PFSK-1 (cell line): ENCODE measurements around the gene SCAMP5.

ENCODE experiments used
- FOXP2 ChIP-seq: optimal IDR thresholded peaks from 2 replicates; pipeline ENCODE3; 2011; ENCODE audit warnings: borderline replicate concordance, control low read depth, inconsistent platforms; ENCODE audit not compliant: insufficient read depth; ENCODE audit errors: extremely low read length, extremely low read depth
- POLR2AphosphoS5 ChIP-seq: IDR thresholded peaks from 2 replicates; pipeline ENCODE4 v1.6.1; 2012; ENCODE audit warnings: low read depth, mild to moderate bottlenecking, control low read depth, low read length, moderate library complexity
- SIN3A ChIP-seq: IDR thresholded peaks from 2 replicates; pipeline ENCODE4 v1.6.1; 2012; ENCODE audit warnings: mild to moderate bottlenecking, low read length, moderate library complexity, borderline replicate concordance; ENCODE audit not compliant: insufficient read depth
- TAF1 ChIP-seq: IDR thresholded peaks from 2 replicates; pipeline ENCODE4 v1.6.1; 2012; ENCODE audit warnings: low read length, control low read depth, borderline replicate concordance; ENCODE audit not compliant: insufficient read depth
- TF ChIP-seq, protein P1 (sequence below), 2 experiments: IDR thresholded peaks; 2 replicates each; pipeline versions ENCODE4 v1.6.1 to v1.8.0; 2011 to 2012; ENCODE audit warnings: low read depth in 2 of 2, low read length in 2 of 2, control low read depth in 1 of 2, inconsistent platforms in 1 of 2, mild to moderate bottlenecking in 1 of 2, moderate library complexity in 1 of 2; ENCODE audit not compliant: insufficient read depth in 1 of 2

SCAMP5 gene

GRCh38 chr15:75008221-75008625 is 12.9 kb downstream of the SCAMP5 start:
- TF ChIP-seq SIN3A (no peak), FOXP2 (no peak), TAF1 (no peak), POLR2AphosphoS5 (no peak)
- TF ChIP-seq, protein P1, sequence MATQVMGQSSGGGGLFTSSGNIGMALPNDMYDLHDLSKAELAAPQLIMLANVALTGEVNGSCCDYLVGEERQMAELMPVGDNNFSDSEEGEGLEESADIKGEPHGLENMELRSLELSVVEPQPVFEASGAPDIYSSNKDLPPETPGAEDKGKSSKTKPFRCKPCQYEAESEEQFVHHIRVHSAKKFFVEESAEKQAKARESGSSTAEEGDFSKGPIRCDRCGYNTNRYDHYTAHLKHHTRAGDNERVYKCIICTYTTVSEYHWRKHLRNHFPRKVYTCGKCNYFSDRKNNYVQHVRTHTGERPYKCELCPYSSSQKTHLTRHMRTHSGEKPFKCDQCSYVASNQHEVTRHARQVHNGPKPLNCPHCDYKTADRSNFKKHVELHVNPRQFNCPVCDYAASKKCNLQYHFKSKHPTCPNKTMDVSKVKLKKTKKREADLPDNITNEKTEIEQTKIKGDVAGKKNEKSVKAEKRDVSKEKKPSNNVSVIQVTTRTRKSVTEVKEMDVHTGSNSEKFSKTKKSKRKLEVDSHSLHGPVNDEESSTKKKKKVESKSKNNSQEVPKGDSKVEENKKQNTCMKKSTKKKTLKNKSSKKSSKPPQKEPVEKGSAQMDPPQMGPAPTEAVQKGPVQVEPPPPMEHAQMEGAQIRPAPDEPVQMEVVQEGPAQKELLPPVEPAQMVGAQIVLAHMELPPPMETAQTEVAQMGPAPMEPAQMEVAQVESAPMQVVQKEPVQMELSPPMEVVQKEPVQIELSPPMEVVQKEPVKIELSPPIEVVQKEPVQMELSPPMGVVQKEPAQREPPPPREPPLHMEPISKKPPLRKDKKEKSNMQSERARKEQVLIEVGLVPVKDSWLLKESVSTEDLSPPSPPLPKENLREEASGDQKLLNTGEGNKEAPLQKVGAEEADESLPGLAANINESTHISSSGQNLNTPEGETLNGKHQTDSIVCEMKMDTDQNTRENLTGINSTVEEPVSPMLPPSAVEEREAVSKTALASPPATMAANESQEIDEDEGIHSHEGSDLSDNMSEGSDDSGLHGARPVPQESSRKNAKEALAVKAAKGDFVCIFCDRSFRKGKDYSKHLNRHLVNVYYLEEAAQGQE (IDR thresholded peaks at IDR 0.05; ENCODE audit: insufficient read depth in 1 of 2, low read depth in 2 of 2, low read length in 2 of 2): no peak

DNA sequence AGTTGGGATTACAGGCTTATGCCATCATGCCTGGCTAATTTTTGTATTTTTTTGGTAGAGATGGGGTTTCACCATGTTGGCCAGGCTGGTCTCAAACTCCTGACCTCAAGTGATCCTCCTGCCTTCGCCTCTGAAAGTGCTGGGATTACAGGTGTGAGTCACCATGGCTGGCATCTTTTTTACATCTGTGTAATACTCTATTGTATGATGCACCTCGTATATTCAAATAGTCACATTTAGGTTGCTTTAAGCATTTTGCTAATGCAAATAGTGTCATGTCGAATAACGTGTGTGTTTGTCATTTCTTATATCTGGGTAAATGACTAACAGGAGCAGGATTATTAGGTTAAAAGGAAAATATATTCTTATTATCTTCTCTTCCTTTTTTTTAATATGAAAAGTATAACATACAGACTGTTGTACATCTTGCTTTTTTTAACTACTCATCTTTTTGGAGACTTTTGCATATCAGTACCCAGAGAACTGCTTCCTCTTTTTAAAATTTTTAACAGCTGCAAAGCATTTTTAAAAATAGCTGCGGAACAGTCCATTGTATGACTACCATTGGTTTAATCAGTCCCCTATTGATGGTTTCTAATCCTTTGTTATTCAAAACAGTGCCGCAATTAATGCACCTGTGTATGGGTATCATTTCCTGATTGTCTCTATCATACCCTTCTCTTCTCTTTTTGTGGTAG is 13.4 kb downstream of the SCAMP5 start:
- TF ChIP-seq POLR2AphosphoS5 (no peak), SIN3A (no peak)

- TF ChIP-seq, protein P1 (IDR thresholded peaks at IDR 0.05; ENCODE audit: insufficient read depth in 1 of 2, low read depth in 2 of 2, low read length in 2 of 2): no peak
- TF ChIP-seq TAF1 (no peak), FOXP2 (no peak), SIN3A (no peak)
Measured at GRCh38 chr15:75016431-75016830, 21.1 kb downstream of the SCAMP5 start.

GRCh38 chr15:75019916-75020315 is 24.6 kb downstream of the SCAMP5 start:
- no peak for TF ChIP-seq TAF1
- no peak for TF ChIP-seq SIN3A
- TF ChIP-seq, protein P1 (IDR thresholded peaks at IDR 0.05; ENCODE audit: insufficient read depth in 1 of 2, low read depth in 2 of 2, low read length in 2 of 2): no peak
- TF ChIP-seq FOXP2: no peak
- no peak for TF ChIP-seq POLR2AphosphoS5

GRCh38 chr15:75021341-75021740 is 26.0 kb downstream of the SCAMP5 start:
- TF ChIP-seq SIN3A: no peak
- TF ChIP-seq, protein P1 (IDR thresholded peaks at IDR 0.05; ENCODE audit: insufficient read depth in 1 of 2, low read depth in 2 of 2, low read length in 2 of 2): no peak
- no peak for TF ChIP-seq TAF1
- TF ChIP-seq FOXP2: no peak
- no peak for TF ChIP-seq POLR2AphosphoS5
